ENCODE data around the gene KLHL29.

Gene KLHL29

GRCh38 chr2:23533338-23533695 is 148.3 kb downstream of the KLHL29 start:
- DNase-seq, result no peak

- DNase-seq, result no peak
Observed at GRCh38 chr2:23534771-23535170, 149.8 kb downstream of the KLHL29 start.

- DNase-seq, result no peak
Observed at GRCh38 chr2:23536326-23536725, 151.3 kb downstream of the KLHL29 start.

GRCh38 chr2:23537991-23538390 is 153.0 kb downstream of the KLHL29 start:
- DNase-seq, result no peak

GRCh38 chr2:23538566-23538965 is 153.6 kb downstream of the KLHL29 start:
- no peak for DNase-seq

GRCh38 chr2:23540804-23541360 is 155.9 kb downstream of the KLHL29 start:
- no peak for DNase-seq

GRCh38 chr2:23541503-23542229 is 156.7 kb downstream of the KLHL29 start:
- DNase-seq, result no peak

- DNase-seq, result no peak
Observed at GRCh38 chr2:23542230-23542789, 157.3 kb downstream of the KLHL29 start.

GRCh38 chr2:23543302-23543701 is 158.3 kb downstream of the KLHL29 start:
- DNase-seq, result no peak

GRCh38 chr2:23543728-23544127 is 158.7 kb downstream of the KLHL29 start:
- DNase-seq, result no peak

- DNase-seq, result no peak
Observed at GRCh38 chr2:23544589-23545295, 159.8 kb downstream of the KLHL29 start.

GRCh38 chr2:23545396-23545795 is 160.4 kb downstream of the KLHL29 start:
- no peak for DNase-seq

- DNase-seq, result no peak
Observed at GRCh38 chr2:23545811-23546210, 160.8 kb downstream of the KLHL29 start.

GRCh38 chr2:23546913-23547312 is 161.9 kb downstream of the KLHL29 start:
- DNase-seq, result no peak

- no peak for DNase-seq
Observed at GRCh38 chr2:23547725-23548124, 162.7 kb downstream of the KLHL29 start.

- no peak for DNase-seq
Observed at GRCh38 chr2:23548143-23548769, 163.3 kb downstream of the KLHL29 start.

GRCh38 chr2:23549051-23549450 is 164.1 kb downstream of the KLHL29 start:
- no peak for DNase-seq

GRCh38 chr2:23549821-23550530 is 165.0 kb downstream of the KLHL29 start:
- no peak for DNase-seq

- no peak for DNase-seq
Observed at GRCh38 chr2:23550553-23550952, 165.6 kb downstream of the KLHL29 start.

GRCh38 chr2:23551875-23552274 is 166.9 kb downstream of the KLHL29 start:
- DNase-seq, result no peak

GRCh38 chr2:23553561-23553960 is 168.6 kb downstream of the KLHL29 start:
- DNase-seq, result no peak

- no peak for DNase-seq
Observed at GRCh38 chr2:23554054-23554697, 169.2 kb downstream of the KLHL29 start.
